GM21515 (cell line): Measurements from ENCODE around the gene STYXL2.

Source experiments
- ATAC-seq: cut with Tn5 transposase; IDR thresholded peaks from one replicate; pipeline ENCODE4 v1.9.1; 2021; ENCODE audit not compliant: unreplicated experiment

The STYXL2 gene

DNA sequence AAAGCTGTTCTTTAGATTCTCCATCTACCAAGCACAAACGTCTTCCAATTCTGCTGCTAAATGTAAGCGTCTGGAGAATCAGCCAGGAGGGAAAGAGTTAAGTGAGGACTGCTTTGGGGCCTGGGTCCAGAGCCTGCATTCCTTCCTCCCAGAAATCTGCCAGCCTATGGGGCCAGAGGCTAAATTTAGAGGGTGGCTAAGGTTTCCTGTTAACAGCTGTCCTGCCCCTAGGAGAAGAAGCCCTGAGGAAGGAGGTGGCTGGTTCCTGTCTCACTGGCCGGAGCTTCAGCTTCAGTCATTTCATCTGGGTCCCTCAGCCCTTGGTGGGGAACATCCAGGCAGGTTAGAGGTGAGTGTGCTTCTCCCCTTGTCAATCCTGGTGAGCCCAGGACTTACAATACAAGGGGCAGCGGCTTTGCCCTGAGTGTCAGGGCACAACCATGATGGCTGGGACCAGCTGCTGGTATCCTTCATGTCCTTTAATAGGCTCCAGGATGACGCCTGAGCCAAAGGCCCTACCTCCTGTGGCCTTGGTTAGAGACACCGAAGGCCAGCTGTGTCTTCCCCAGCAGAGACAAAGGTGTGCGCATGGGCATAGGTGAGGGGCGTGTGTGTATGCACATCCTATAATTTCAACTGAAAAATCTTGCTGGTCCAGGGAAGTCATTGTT is at the start of gene STYXL2:
STYXL2 (plus strand) TSS at position 230 of the 671 bp plus-strand sequence. CDS start 775 bp downstream, outside the sequence.
- no peak for ATAC-seq

DNA sequence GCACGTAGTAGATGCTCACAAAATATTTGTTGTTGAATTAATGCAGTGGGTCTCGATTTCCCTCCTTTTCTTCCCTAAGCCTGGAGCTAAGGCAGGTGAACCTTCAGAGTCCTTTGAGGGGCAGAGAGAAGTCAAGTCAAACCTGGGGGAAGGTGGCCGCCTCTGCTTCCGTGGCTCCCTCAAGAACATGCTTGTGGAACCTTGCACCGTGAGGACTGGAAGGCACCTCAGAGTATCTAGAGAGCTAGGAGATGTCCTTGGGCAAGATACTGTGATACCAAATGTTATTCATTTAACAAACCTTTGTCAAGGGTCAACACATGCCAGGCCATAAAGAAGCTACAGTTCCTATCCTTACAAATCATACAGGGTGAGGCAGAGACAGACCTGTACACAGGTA is 42.0 kb upstream of the STYXL2 start:
- ATAC-seq: no peak

DNA sequence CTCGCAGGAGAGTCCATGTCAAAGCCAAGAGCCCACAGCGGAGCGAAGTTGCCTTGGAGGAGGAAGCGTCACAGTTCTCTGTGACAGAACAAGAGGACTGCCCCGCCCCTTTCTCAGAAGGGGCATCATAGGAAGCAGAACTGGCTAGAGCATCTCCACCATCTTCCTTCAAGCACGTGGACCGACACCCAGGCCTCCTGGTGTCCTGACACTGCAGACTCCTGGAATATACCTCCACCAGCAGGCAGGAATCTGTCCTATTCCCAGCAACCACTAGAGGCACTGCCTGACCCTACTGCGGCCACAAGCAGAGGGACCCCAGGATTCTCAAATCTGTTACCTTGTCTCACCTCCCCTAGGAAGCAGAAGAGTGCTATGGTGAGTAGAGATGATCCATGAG is 41.5 kb upstream of the STYXL2 start:
- ATAC-seq: no peak

DNA sequence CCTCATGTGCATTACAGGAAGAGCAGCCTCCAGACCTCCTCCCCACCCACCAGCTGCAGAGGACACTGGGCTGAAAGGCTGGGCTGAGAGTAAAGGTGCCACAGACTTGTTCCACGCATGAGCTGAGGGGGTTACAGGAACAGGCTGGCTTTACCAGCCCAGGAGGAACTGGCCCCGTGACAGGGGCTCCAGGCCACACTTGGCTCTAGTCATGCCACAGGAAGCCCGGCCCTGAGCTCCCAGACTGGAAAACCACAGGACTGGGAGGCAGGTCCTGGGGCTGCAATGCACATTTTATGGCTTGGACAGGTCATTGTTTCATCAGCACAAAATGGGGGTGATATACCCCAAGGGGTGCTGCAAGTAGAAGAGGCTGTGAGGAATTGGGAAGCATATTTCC is 39.3 kb upstream of the STYXL2 start:
- ATAC-seq: no peak

DNA sequence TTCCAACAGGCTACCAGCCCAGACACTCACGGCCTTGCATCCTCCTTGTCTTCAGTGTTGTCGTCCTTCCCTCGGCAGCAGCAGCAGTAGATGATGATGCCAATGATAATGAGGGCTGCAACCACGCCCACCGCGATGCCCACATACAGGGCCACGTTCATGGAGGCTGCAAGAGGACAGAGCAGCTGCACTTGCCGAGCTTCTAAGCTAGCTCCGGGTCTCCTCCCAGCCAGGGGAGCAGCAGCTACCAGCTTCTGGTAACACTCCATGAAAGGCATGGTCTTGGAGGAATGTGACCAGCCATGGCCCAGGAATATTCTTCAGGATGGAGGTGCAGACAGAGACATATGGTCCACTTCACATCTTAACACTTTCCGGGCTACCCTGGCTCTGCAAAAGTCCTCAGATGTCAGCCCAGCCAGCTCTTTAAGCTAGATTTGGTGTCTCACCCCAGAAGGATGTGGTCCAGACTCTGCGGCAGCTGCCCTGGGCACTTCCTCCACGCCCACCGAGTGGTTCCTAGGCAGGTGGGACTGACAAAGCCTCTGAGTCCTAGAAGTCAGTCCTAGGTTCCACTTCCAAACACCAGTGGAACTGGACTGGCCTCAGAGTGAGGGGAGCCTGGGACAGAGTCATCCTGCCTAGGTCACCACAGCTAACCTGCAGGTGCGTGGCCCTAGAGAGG is 38.8 kb upstream of the STYXL2 start:
- ATAC-seq: no peak

DNA sequence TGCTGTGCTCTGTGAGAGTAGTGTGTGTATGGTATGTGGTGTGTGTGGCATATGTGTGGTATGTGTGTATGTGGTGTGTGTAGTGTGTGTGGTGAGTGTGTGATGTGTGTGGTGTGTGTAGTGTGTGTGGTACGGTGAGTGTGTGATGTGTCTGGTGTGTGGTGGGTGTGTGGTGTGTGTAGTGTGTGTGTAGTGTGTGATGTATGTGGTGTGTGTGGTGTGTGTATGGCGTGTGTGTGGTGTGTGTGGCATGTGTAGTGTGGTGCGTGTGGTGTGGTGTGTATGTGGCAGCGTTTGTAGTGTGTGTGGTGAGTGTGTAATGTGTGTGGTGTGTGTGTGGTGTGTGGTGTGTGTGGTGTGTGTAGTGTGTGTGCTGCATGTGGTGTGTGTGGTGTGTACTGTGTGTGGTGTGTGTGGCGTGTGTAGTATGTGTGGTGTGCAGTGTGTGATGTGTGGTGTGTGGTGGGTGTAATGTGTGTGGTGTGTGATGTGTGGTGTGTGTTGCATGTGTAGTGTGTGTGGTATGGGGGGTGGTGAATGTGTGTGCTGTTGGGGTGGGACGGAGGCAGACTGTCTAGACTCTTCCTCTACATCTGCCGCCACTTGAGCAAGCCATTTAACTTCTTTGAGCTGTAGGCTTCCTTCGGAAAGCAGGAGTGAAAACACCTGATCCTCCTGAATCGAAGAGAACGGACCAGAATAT is 37.2 kb upstream of the STYXL2 start:
- ATAC-seq: no peak

DNA sequence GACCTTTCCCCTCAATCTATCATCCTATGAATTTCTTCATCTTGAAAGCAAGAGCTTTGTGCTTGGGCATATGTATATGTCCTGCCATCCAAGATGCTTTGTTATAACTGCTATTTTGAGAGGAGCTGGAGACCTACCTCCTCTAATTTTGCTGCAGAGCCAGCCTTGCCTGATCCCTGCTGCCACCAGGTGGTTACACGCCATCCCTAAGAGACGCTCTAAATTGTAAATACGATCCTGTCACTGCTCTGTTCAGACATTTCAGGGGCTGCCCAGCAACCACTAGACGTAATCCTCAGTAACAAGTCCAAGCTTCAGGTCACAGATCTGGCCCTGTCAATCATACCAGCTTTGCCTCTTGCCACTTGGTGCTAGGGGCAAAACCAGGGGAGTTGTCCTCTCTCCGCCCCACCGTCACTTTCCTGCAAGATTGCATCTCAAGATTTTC is 36.6 kb upstream of the STYXL2 start:
- no peak for ATAC-seq

DNA sequence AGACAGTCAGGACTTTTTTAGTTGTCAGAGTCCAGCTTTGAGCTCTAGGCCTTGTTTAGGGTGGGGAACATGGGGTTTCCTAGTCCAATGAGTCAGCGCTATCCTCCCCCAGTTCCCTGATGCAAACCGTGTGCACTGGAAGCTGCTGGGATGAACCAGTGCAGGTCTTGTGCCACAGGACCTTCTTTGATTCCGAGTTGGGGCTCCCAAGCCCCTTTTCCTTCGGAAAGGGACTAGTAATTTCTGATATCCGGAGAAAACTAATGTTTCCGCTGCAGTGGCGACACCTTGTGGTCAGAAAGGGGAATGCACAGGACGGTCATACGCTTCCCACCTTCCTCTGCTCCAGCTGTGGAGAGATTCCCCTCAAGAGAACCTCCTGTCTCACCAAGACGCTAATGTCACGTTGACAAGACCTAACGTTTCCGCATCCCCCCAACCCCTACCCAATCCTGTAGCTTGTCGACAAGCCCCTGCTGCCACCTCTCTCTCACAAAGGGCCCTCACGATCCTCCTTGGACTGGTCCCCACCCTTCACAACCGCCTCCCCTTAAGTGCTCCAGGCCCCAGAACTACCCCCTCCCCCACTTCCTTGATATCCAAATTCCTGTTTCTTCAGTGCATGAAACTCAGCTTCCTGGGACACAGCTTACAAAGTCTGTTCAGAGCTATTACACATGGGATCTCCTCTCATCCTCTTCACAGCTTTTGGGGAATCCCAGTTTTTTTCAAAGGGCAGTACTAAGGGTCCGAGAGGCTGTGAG is 34.6 kb upstream of the STYXL2 start:
- ATAC-seq: peak; percentile 50

DNA sequence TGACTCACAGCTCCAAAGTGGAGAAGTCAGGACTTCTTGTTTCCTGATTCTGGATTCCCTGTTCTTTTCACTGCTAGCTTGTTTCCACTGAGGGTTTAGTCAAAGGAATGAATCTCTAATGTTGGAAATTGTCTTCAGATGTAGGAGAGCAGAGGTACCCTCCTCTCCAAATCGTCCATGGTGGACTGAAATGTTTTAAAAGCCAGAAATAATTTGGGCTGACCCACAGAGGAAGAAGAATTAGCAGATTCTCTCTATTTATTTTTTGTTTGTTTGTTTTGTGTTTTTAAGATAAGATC is 34.1 kb upstream of the STYXL2 start:
- ATAC-seq: no peak

DNA sequence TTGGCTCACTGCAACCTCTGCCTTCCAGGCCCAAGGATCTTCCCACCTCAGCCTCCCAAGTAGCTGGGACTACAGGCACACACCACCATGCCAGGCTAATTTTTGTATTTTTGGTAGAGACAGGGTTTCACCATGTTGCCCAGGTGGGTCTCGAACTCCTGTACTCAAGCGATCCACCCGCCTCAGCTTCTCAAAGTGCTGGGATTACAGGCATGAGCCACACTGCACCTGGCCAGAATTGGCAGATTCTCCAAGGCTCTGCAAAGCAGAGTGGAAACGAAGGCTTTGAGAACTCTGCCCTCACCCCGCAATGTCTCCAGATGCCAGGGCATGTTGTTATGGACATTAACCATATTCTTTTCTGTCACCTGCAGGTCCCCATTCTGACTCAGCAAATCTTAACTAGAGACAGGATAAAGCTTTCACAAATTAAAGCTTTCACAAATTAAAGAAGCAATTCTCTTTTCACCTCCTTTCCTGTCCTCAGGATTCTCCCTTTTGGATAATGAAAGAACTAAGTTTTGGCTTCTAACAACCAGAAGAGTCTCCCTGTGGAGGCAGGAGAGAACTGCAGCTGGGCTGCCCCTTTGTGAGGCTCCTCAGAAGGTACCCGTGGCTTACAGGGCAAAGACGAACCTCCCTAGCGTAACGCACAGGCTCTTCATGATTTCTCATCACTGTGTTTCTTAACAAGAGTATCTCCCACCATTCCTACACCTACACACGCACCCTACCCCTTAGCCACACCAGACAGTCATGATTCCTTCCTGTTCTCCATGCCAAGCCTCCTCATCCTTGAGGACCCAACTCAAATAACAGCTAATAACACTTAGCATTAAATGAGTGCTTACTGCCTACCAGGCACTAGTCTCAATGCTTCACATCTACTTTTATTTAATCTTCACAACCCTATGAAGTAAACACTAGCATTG is 33.5 kb upstream of the STYXL2 start:
- no peak for ATAC-seq

DNA sequence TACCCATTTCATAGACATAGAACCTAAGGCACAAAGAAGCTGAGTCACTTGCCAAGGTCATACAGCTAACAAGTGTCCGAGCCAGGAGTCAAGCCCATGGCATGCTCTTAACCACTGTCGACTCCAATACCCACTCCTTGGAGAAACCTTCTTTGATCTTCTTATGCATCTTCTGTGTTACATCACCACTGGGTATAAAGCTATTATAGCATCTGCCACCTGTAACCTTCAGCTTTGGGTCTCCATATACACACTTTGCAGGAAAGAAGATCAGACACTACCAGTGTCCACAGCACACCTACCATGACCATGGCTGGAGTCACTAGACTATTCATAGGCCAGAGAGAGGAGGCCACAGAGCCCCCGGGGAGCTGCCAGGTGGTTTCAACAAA is 32.8 kb upstream of the STYXL2 start:
- no peak for ATAC-seq

DNA sequence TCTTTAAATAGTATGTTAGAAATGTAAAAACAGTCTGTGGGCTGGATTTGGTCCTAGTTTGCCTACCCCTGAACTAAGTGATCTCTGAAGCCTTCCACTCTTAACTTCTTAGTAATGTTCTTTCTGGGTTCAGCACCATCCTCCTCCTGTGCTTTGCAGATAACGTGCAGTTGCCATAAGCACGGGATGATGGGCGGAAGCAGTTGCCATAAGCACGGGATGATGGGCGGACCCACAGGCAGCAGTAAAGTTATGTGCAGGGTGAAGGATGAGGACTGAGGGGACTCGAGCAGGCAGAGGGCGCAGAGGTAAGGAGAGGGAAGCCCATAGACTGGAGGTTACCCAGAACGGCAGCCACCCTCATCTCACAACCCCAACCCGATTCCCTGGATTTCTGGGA is 29.3 kb upstream of the STYXL2 start:
- no peak for ATAC-seq

DNA sequence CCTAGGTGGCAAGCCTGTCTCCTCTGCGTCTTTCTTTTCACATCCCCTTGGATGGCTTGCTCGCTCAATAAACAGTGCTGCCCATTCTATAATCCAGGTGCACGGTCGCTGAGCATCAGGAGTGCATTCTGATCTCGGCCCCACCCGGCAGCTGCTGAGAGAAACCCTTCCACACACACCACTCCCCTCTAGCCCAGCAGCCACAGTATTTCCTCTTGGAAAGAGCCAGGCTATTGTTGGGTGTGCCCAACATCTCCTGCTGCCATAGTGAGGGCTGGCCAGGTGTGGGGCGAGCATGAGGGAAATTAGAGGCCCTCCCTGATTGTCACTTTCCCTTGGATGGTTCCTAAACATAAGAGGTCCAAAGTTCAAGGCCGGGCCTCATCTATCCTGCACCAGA is 28.4 kb upstream of the STYXL2 start:
- ATAC-seq: no peak

DNA sequence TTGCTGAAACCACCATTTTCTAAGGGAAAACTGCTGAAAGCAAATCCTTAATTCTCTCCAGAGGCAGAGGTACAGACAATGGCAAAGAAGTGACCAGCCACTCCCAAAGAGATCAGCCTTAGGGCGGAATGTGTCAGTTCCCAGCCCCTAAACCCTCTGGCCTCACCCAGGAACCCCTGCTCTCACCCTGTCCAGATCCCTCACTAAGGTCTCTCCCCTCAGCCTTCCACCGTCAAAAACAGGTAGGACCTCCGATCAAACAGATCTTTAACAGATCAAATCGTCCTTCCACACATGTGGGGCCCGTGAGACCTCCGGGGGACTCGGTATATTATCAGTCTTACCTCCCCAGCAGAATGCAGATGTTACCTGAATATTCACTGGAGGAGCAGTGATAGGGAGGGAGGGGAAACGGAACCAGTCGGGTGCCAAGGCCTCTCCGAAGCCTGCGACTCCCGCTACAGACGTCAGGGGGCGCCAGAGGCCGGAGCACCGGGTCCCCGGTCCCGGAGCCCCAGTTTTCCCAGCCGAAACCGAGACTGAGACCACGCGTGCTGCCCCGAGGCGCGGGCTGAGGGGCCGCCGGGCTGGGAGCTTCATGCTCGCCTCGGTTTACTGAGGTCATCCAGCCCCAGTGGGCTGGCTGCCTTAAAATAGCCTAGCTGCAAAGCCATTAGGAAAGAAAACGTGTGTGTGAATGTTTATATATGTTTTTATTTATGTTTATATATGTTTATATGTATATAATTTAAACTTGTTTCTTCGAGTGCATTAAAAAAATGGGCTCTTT is 27.3 kb upstream of the STYXL2 start:
- no peak for ATAC-seq

DNA sequence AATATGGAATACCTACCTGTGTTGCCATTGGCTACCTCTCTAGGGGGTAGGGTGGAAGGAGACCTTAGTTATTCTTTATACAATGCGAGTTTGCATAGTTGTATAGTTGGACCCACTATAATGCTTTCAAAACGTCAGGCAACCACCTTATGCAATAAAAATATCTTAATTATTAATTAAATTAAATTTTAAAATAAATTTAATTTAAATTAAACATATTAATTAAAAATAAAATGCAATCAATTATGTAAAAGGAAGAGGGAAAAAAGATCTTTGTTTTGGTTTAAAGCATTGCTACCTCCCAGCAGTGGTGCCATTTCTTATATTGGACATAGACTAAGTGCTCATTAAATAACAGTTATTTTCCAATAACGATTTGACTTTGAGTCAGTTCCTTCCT is 26.0 kb upstream of the STYXL2 start:
- ATAC-seq: no peak

DNA sequence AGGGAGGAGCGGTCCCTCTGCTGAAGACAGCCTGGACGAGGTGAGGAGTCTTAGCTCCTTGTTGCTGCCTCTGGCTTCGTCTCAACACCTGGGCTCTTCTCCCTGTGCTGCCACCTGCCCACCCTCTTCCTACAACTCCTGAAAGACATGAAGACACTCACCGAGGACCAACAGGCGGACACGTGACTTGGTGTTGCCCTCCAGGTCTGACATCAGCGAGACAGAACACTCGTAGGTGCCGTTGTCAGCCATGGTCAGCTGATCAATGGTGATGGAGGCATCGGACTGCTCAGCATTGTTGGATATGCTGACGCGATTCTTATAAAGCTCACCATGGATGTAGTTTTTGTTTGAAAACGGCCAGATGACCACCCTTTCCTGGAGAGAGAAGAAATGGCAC is 25.1 kb upstream of the STYXL2 start:
- ATAC-seq: no peak

DNA sequence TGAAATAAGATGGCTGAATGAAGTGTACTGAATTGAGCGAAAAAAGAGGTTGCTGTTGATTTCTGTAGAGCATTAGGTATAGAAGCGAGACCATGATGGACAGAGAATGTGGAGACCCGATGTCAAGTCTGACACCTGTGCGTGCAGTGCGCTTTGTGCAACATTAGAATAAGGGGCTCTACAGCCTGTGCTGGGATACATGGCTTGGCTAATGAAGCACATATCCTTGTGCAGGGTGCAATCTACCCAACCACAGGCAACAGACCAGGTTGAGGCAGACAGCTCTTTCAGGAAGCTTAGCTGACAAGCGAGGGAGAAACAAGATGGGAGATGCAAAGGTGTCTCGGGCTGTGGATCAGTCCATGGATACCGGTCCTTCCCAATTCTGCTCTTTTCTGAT is 22.6 kb upstream of the STYXL2 start:
- no peak for ATAC-seq

DNA sequence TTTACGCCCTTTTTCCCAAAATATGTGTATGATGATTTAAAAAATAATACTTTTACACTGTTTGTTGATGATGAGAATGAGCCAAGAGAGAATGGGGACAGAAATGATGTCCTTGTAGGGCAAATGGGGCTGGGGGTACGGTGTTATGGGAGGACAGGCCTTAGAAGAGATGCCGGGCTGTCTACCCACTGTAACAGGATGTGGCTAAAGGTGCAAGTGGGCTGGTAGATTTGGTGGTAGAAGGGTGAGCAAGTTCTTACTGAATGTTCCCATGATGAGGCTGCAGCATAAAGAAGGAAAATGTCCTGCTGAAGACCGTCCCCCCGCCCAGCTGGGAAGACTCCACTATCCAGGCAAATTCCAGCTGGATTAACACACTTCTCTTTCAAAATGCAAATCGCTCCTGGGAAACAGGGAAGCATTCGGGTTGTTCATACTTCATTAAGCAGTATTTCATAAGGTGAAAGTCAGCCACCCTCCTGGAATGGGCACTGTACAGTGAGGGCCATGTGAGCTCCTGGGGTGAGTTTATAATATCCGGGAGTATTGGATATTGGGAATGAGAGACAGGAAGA is 17.7 kb upstream of the STYXL2 start:
- ATAC-seq: no peak

DNA sequence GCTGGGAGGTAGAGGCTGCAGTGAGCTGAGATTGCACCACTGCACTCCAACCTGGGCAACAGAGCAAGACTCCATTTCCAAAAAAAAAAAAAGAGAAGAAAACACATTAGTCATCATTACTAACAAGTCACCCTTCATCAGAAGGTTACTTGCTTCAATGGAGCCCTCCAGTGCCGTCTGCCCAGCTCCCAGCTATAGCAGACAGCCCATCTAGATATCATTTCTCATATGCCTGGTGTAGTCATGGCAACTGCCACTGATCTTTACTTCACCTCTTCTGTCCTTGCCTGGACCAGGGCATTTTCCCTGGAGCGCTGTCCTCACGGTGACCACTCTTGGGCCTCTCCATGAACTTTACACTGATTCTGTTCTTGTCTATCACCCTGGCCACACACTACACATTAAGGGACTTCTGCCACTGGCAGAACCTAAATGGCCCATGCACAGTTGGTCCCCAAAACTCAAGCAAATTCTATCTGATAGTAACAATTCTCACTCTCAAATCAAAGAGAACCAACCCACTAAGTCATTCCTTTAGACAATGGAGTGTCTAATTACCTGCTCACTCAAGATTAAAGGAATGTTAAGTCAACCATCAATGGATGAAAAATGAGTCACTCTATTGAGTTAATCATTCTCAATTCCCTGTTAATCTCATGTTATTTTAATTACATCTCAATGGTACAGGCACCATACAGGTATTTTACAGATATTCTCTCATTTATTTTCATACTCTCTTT is 16.6 kb upstream of the STYXL2 start:
- no peak for ATAC-seq
